Hypothalamus (tissue), 51 donors: Measurements from ENCODE around the gene E4F1.
"Not testable (repeated sequence)": the region's sequence is repeated elsewhere in the genome, so short reads cannot be mapped to it uniquely, and the experiment has no call there.

Source experiments
- DNase-seq, 51 donors: peaks; one replicate each; lab custom pipeline; 2025; lab: John Stamatoyannopoulos, UW

The E4F1 gene

DNA sequence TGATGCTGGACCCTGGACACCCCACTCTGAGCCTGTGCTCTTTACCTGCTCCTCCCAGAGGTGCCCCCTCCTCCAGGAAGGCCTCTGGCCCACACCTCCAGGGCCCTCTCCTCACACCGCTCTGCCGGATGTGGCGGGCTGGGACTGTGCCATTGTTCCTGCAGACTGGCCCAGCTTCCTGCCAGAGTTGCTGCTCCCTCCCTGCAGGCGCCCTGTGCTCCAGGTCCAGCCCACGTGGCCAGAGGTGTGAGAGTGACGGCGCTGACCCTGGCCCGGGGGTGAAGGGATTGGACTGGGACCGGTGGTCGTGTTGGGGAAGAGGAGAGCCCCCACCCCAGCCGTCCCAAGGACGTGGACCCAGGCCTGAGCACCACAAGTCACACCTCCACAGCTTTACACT, 5.7 kb downstream of the E4F1 start:
- DNase-seq = no peak

DNA sequence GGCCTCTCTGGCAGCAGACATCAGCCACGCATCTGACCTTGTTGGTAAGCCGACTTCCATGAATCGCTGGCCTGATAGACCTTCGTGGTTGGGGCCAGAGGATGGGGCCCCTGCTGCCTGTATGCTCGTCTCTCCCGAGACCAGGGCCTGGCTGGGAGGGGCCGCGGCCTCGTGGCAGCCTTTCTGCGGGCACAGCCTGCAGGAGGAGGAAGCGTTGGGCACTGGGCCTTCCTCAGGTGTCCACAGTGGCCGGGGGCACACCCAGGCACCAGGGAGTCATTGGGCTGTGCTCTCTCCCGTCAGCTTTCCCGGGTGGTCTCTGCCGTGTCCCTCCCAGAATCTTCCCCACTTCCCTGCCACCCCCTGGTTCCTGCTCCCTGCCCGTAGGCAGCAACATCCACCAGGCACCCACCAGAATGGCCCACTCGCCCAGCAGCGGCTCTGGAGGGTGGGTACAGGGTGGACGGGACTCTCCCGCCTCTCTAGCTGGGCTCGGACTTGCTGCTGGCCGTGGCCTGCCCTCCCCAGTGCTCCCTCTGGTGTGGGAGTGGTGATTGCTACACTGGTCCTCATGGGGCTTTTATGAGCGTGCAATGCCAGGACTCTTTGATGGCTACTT, 6.3 kb downstream of the E4F1 start:
- DNase-seq = no peak

DNA sequence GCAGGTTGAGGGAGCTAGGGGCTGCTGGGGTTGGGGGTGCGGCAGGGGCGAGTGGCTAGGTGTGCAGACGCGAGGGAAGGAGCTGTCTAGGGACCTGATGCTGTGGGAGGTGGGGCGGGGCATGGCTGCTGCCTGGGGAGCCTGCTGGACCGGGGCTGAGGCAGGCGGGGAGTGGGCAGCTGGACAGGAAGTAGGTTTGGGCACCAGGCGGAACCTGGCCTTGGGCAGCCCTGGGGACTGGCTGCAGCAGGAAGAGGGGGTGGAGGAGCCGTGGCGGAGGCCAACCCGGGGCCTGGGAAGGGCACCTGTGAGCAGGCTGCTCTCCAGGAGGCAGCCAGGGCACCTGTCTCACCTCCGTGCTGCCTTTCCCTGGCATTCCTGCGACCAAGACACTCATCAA, 7.0 kb downstream of the E4F1 start:
- DNase-seq = no peak

DNA sequence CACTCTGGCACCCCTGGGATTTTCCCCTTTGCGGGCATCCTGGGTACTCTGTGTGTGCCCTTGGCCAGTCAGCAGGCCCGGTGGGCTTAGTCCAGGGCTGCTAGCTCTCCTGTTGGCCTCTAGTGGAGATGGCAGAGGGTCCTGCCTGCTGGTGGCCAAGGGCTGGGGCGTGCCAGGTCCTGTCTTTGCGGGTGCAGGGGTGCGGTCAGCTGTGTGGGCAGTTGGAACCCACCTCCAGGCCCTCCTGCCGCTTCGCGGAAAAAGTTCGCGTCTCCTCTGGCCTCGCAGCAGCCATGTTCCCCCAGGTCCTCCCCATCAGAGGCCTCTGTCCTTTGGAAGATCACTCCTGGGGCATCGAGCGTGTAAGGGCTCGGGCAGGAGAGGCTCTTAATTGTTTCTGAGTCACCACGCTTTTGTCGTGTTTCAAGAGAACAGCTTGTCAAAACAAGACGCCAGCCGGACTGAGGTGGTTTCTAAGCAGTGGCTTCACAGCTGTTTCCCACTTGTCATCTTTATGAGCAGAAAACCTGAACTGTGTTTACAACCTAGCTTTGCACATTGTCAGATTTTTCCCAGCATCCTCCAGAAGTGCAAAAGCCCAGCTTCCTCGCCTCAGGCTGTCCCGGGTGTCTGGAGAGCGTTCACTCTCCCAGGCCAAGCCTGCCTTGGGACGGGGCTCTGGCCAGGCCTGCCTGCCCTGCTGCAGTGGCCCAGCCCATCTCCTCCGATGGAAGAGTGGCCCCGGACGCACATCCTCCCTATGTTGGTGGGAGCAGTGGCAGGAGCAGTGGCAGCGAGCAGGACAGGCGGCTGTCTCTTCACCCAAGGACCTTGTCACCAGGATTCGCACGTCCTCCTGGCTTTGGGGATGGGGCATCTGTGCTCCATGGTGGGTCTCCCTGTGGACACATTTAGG, 7.9 kb downstream of the E4F1 start:
- DNase-seq = no peak

DNA sequence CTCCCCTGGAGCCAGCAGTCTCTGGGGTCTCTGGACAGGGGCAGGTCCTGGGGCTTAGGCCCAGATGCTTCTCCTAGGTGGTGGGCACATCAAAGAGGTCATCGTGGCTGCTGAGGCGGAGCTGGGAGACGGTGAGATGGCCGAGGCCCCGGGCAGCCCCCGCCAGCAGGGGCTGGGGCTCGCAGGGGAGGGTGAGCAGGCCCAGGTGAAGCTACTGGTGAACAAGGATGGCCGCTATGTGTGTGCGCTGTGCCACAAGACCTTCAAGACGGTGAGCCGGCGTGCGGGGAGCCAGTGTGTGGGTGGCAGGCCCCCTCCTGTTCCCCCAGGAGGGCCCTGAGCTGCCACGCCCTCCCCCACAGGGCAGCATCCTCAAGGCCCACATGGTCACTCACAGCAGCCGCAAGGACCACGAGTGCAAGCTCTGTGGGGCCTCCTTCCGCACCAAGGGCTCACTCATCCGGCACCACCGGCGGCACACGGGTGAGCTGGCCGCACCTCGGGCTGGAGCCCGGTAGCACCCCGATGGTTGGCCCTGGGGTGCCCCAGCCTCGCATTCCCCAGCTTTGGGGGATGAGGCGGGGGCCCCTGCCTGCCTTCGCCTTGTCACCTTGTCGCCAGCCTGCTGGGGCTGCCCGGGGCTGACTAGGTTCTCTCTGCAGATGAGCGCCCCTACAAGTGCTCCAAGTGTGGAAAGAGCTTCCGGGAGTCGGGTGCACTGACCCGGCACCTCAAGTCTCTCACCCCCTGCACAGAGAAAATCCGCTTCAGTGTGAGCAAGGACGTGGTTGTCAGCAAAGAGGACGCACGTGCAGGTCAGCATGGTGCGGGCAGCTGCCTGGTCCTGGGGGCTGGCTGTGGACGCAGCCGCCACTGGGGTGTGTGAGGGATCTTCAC, 9.0 kb downstream of the E4F1 start:
- no peak for DNase-seq

DNA sequence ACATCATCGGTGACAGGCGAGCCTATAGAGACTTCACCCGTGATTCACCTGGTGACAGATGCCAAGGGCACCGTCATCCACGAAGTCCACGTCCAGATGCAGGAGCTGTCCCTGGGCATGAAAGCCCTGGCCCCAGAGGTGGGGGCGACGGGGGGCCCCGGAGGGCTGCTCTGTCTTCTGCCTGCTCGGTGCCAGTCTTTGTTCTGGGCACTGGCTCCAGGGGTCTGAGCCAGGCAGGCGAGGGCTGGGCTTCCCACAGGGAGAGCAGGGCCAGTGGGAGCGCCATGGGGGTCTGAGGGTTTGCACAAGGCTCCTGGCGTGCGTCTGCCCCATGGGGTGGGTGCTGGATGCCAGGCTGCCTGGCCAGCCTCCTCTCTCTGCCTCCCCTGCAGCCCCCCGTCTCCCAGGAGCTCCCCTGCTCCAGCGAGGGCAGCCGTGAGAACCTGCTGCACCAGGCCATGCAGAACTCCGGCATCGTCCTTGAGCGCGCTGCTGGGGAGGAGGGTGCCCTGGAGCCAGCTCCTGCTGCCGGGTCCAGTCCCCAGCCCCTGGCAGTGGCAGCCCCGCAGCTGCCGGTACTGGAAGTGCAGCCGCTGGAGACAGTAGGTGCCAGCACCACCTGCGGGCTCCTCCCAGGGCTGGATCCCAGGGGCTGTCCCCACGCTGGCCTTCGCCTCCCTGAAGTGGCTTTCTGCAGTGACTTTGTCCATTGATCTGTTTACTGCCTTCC, 9.8 kb downstream of the E4F1 start:
- DNase-seq = no peak

DNA sequence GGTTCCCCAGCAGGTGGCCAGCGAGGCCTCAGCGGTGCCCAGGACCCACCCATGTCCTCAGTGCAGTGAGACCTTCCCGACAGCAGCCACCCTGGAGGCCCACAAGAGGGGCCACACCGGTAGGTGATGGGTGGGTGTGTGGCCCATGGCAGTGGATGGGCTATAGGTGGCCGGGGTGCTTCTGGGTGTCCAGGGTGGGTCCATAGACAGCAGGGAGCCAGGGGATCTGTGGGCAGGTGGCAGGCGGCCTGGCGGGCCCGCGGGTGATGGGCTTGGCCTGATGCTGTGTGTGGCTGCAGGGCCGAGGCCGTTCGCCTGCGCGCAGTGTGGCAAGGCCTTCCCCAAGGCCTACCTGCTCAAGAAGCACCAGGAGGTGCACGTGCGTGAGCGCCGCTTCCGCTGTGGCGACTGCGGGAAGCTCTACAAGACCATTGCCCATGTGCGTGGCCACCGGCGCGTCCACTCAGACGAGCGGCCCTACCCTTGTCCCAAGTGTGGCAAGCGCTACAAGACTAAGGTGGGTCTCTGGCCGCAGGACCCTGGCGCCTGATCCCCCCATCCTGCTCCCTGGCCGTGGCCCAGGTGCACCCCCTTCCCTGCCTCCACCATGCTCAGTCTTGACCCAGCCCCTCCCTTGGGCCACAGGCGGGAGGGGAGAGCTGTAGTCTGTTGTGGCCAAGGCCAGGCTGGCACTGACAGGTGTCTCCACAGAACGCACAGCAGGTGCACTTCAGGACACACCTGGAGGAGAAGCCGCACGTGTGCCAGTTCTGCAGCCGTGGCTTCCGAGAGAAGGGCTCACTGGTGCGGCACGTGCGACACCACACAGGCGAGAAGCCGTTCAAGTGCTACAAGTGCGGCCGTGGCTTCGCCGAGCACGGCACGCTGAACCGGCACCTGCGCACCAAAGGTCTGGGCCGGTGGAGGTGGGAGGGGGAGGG, 10.8 kb downstream of the E4F1 start:
- no peak for DNase-seq

DNA sequence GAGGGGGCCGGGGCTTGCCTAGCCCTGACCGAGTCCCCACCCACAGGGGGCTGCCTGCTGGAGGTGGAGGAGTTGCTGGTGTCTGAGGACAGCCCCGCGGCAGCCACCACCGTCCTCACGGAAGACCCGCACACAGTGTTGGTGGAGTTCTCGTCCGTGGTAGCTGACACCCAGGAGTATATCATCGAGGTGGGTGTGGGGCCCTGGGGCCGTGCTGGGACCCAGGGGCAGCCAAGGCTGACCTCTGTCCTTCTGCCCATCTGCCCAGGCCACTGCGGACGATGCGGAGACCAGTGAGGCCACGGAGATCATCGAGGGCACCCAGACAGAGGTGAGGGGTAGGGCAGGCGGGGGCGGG, 11.4 kb downstream of the E4F1 start:
- no peak for DNase-seq

DNA sequence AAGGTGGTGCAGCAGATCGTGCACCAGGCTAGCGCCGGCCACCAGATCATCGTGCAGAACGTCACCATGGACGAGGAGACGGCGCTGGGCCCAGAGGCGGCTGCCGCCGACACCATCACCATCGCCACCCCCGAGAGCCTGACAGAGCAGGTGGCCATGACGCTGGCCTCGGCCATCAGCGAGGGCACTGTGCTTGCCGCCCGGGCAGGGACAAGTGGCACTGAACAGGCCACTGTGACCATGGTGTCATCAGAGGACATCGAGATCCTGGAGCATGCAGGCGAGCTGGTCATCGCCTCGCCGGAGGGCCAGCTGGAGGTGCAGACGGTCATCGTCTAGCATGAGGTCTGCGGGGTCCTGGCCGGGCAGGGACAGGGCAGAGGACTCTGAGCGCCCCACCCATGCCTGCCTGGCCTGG, 11.9 kb downstream of the E4F1 start:
- no peak for DNase-seq

DNA sequence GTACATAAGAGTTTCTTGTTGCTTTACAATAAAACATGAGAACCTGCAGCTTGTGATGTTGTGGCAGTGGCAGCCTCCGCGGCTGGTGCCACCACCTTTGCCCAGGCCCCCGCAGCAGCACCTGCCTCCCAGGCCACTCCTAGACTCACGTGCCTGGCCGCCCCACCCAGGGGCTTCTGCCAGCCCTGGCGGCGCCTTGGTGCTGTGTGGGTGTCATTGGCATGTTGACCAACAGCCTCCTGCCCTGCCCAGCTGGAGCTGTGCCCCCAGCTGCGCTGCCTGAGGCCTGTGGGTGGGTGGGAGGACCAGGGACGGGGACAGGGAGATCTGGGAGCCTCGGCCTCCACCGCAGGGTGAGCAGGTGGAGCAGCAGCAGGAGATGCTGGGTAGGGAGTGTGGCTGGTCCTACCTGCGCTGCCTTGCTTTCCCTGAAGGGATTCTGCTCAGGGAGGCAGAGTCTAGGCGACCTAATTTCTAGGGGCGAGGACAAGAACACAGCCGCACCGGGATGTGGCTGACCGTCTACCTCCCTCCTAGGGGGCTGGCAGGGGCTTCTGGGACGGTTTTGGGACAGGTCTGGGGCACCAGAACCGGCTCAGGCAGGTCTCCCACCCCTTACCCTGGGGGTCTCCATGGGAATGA, 12.4 kb downstream of the E4F1 start:
- DNase-seq = no peak

DNA sequence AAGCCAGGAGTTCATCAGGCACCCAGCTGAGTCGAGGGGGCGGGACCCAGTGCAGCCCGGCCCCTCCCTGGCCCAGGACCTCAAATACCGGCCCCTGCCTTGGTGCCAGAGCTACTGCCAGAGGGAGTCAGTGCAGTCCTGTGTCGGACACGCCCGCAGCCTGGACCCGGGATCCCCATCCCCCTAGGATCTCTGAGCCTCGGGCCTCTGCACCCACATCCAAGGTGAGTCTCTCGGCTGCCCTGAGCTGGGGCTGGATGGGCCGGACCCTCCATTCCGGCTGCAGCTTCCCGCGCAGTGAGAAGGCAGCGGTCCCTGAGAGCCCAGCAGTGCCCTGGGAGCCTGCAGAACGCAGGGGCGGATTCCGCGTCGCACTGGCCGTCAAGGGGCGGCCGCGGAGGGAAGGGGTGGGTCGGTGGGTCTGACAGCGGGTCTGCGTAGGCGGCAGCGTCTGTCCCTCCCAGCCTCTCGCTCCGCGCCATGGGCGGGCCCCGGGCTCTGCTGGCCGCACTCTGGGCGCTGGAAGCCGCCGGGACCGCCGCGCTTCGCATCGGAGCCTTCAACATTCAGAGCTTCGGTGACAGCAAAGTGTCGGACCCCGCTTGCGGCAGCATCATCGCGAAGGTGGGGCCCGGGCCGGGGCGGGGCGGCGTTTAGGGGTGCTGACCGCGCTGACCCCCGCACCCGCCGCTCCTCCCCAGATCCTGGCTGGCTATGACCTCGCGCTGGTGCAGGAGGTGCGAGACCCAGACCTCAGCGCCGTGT, 13.1 kb downstream of the E4F1 start, which contains the start of gene DNASE1L2:
Gene DNASE1L2, plus strand, starts transcription at position 108 of the 765 bp plus-strand sequence. Its CDS starts 373 bp downstream, at position 481.
- DNase-seq = no peak

DNA sequence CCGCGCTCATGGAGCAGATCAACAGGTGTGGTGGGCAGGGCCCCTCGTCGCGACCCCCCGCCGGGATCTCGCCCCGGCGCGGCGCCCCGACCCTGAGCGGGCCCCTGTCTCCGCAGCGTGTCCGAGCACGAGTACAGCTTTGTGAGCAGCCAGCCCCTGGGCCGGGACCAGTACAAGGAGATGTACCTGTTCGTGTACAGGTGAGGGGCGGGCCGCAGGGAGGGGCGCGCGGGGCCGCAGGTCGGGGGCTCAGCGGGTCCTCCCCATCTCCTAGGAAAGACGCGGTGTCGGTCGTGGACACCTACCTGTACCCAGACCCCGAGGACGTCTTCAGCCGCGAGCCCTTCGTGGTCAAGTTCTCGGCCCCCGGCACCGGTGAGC, 13.7 kb downstream of the E4F1 start:
- no peak for DNase-seq

DNA sequence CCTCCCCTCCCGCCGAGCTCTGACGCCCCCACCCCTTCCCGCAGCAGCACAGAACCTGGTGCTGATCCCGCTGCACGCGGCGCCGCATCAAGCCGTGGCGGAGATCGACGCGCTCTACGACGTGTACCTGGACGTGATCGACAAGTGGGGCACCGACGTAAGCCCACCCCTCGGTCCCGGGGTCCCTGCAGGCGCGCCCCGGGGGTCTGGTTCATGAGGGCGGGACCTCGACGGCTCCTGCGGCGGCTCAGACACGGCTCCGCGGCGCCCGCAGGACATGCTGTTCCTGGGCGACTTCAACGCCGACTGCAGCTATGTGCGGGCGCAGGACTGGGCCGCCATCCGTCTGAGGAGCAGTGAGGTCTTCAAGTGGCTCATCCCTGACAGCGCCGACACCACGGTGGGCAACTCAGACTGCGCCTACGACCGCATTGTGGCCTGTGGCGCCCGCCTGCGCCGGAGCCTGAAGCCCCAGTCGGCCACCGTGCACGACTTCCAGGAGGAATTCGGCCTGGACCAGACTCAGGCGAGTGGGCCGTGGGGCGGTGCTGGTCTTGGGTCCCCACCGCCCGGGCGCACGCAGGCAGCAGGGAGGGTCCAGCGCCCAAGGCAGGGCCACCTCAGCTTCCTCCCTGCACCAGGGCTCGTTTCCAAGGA, 14.2 kb downstream of the E4F1 start:
- DNase-seq = no peak

DNA sequence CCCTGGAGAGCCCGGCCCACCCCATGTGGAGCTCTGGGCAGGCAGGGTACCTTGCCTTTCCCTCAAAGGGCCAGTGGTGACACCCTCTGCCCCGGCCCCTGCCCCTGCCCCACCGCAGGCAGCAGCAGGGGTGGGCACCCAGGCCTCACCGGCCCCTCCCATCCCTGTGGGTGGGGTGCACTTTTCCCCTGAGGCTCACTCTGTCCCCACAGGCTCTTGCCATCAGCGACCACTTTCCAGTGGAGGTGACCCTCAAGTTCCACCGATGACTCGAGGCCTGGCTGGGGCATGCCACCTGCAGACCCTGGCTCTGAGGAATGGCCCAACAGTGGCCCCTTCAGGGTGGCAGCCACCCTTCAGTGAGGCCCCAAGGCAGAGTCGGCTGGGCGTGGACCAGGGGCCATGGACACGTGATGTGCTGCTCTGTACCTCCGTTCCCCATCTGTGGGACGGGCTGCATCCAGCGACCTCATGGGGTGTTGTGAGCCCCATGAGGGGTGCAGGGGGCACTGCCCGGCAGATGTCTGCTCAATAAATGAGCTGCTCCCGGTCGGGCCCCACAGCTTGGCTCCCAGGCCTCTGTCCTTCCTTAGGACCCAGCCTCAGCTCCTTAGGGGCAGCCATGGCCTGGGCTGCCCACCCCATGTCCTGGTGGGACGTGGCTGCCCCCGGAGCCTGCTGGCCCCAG, 14.9 kb downstream of the E4F1 start:
- no peak for DNase-seq

DNA sequence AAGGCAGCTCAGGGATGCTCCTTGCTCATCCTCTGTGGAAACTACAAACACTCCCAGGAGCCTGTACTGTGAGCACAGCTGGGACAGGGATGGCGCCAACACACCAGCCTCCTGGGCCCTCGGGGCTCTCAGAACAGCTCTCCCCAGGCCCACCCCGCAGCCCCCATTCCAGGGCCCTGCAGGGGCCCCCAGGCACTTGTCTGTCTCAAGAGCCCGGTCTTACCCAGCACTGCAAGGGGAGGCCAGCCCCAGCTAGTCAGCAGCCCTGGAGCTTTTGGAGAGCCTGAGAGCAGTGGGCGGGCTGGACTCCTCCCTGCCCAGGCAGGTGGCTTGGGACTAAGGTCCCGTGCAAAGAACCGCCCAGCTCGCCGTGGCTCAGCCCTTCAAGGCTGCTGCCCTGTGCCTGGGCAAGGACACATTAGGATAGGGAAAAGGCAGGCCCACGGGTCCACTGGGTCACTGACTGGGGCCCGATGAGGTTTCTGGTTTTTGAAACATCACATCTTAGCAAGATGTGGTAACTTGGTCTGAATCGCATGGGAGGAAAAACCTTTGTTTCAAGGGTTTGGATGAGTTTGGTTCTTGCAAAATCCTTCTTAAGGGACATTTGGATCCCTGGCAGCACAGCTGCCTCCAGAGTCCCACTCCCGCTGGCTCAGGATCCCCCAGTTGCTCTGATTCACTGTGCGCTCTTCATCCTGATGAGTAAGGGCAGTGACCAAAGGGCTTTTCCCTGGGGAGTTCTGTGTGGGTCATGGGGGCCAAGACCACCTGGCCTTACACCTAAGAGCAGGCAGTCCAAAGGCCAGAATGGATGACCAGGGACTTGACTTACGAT, 15.7 kb downstream of the E4F1 start:
- no peak for DNase-seq

DNA sequence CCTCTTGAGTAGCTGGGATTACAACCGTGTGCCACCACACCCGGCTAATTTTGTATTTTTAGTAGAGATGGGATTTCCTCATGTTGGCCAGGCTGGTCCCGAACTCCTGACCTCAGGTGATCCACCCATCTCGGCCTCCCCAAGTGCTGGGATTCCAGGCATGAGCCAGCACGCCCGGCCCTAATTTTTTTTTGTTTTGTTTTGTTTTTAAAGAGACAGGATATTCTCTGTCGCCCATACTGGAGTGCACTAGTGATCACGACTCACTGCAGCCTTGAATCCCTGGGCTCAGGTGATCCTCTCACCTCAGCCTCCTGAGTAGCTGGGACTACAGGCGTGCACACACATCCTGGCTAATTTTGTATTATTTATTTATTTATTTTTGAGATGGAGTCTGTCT, 16.9 kb downstream of the E4F1 start:
- DNase-seq = not testable (repeated sequence)
